ENCODE results near the gene LIMS4.
"Not testable (repeated sequence)": the region's sequence is repeated elsewhere in the genome, so short reads cannot be mapped to it uniquely, and the experiment has no call there.

LIMS4 gene, protein sequence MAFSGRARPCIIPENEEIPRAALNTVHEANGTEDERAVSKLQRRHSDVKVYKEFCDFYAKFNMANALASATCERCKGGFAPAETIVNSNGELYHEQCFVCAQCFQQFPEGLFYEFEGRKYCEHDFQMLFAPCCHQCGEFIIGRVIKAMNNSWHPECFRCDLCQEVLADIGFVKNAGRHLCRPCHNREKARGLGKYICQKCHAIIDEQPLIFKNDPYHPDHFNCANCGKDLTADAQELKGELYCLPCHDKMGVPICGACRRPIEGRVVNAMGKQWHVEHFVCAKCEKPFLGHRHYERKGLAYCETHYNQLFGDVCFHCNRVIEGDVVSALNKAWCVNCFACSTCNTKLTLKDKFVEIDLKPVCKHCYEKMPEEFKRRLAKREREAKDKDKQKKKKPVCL

DNA sequence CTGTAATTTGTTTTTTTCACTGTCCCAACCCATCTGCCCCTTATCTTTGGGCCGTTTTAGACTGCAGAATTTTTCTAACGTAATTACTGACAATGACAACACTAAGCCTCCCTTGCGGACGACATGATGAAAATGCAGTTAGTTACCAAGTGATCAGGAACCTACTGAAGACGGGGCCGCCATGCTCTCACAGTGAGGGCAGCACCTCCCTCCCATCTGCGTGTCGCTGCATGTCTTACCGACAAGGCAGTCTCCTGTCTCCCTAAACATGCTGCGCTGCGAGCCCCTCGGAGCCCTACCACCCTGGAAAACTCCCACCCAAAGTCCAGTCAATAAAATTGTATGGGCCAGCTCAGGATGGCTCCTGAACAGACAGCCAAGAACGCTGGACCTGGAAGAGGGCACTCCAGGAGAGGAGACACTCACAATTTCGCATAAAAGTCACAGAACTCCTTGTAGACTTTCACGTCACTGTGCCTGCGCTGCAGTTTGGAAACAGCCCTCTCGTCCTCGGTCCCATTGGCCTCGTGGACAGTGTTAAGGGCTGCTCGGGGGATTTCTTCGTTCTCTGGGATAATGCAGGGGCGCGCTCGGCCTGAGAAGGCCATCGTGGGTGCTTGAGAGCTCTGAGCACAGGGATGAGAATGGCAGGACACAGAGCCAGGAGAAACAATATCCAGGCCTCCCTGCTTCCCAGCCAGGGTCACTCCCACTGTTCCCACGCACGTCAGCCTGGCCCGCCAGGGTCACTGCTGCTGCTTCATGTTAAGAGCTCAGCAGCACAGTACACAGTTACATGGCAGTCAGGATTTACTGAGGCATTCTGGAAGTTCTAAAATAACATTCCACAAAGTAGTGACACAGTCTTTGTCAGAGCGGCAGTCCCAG, at the start of gene LIMS4:
LIMS4 (minus strand) TSS at position 646 of the 888 bp plus-strand sequence; CDS start at position 608, 38 bp downstream.
- DNase-seq = not testable (repeated sequence)

DNA sequence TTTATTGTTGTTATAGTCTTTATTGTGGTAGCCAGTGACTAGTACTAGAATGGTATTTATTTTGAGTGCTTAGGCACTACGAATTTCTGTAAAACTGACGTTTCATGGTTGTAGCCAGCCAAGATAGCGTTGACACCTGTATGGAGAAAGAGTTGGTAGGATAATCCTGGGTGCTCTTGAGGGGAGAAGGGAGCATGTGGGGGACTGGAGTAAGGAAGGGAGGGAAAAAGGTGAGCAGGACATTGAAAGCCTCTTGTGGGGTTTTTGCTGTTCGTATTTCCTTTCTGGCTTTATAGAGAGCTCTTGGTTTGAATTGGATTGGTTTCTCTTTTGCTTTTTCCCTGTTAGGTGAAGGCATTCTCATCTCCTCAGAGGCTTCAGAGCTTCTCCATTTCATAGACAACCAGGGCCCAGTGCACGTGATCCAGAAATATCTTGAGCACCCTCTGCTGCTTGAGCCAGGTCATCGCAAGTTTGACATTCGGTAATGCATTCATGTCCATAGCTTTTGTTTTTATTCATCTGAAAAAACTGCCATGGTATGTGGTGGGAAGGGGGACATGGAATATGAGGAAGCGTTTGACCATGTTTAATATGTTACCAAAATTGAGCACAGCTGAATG, 27.2 kb upstream of the LIMS4 start:
- not testable (repeated sequence) for DNase-seq

DNA sequence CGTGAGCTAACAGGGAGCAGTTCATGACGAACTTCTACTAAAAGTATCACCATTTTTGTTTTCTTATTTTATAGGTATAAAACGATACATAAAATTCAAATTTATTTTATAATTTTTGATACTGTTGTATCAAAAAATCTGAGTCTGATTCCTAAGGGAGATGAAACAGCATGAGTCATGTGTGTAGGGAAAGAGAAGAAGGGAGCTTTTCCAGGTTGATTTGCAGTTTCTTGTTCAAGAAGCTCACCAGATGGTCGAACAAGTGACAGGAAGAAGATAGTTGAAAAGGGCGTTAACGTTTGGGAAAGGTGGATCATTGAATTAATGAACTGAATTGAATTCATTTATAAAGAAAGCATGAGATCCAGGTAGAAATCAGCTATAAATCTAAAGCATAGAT, 23.4 kb upstream of the LIMS4 start:
- DNase-seq = not testable (repeated sequence)

DNA sequence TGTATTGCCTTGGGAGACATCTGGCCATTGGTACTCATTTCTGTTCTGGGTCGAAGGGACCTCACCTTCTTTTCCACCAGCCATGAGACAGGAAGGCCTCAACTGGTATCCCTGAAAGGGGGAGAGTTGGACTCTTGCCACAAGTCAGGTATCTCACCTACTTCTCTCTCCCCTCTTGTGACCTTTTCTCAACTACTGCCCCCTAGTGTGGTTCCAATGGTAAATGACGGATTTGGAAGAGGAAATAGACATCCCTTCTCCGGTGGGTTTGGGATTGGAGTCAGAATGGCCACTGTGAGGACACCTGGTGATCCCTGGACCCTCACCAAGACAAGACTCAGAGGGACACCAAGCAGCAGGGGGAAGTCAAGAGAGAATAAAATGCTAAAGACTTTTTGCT, 21.9 kb upstream of the LIMS4 start:
- DNase-seq = not testable (repeated sequence)

DNA sequence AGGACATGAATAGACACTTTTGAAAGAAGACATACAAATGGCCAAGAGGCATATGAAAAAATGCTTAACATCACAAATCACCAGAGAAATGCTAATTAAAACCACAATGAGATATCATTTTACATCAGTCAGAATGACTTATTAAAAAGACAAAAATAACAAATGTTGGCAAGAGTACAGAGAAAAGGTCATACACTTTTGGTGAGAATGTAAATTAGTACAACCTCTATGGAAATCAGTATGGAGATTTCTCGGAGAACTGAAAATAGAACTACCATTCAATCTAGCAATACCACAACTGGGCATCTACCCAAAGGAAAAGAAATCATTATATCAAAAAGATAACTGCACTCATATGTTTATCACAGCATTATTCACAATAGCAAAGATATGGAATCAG, 16.4 kb upstream of the LIMS4 start:
- DNase-seq = not testable (repeated sequence)

DNA sequence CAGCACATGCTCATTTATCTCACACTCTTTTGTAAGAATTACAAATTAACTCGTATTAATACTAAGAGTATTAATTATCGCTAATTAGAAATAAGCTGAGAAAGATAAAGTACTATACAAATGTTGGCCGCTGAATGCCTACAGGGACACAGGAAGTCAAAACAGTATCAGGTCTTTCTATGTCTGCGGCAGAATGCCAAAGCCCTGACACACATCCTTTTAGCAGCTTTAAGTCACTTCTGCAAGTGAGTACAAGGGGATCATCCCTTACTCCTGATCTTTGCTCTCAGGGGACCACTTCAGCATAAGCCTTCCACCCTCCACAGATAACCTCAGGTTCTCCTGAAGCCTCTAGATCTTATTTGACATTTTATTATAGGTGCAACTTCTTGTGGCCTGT, 10.1 kb upstream of the LIMS4 start:
- not testable (repeated sequence) for DNase-seq

DNA sequence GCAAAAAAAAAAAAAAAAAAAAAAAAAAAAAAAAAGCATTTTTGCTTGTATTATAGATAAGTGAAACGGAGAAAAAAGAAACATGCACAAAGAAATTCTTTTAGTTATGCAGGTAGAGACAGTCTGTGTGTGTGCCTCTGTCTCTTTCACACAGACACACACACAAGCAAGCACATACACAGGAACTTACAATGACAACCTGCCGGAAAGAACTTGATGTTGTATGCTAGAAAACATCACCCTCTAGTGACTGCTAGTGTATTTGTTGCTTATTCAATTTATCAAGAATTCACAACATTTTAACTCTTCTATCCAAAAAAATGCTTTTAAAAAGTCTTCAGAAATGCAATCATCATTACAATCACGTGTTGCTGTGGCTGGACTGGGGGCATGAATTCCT, 8.6 kb upstream of the LIMS4 start:
- not testable (repeated sequence) for DNase-seq

DNA sequence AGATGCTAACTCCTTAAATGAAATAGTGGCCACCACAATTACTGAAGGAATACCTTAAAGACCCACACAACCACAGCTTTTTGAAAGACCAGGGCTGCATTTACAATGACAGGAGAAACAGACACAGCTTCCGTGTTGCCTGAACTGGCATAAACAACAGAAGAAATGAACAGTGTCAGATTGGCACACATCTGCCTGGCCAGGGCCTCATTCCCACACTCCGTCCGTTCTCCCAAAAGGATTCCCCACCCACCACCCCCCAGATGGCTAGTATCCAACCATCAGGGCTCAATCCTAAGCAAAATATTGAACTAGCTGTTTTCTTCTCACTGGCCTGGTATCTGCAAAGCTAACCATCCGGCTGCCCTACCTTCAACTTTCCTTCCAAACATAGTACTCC, 7.5 kb upstream of the LIMS4 start:
- DNase-seq = not testable (repeated sequence)

DNA sequence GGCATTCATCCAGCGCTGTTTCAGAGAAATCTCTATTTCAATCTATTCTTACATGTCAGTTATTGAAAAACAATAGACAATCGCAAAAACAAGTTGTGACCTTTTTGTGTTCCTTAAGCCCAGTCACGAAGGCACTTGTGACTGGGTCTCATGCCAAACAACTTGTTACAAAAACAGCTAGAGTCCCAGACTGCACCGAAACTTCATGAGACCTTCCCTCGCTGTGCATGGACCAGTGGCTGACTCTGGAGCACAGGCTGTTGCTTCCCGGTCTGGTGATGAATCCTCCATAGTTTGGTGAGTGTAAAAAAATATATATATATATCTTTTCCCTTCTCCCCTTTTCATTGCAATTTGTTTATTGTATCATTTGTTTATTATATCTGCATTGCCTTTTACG, 4.8 kb upstream of the LIMS4 start:
- DNase-seq = not testable (repeated sequence)

DNA sequence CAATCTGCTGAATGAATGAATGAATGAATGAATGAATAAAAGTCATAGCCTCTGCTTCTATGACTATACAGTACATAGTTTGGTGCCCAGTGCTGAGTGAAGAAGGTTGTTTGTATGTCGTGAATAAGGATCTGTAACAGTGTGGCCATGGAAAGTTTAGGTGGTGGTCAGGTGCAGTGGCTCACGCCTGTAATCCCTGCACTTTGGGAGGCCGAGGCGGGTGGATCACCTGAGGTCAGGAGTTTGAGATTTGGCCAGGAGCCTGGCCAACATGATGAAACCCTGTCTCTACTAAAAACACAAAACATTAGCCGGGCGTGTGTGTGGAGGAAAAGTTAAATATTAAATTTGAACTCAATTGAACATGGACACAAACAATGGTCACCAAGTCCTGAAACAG, 4.3 kb upstream of the LIMS4 start:
- not testable (repeated sequence) for DNase-seq

DNA sequence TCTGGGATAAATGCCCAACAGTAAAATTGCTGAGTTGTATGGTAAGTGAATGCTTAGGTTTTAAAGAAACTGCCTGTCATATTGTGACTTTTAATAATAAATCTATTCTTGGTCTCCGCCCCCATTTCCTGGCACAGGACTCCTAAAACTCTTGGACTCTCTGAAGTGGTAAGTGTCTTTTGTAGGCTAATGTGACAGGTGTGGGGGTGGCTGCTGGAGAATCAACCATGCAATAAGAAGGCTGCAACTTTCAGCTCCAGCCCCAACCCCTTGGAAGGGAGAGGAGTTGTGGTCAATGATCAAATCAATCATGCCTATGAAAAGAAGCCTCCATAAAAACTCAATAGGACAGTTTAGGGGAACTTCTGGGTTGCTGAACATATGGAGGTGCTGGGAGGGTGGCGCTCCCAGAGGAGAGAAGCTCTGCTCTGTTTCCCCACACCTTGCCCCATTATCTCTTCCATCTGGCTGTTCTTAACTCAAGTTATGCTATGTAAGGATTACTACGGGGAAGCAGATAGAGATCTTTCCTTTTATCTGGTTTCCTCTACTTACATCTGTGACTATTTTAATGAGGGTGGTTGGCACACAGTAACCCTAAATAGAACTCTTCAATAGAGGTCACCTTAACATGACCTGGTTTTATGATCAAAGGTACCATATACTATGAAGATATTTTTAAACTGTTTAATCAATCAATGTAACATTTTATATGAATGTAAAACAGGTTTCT, 3.2 kb upstream of the LIMS4 start:
- not testable (repeated sequence) for DNase-seq

DNA sequence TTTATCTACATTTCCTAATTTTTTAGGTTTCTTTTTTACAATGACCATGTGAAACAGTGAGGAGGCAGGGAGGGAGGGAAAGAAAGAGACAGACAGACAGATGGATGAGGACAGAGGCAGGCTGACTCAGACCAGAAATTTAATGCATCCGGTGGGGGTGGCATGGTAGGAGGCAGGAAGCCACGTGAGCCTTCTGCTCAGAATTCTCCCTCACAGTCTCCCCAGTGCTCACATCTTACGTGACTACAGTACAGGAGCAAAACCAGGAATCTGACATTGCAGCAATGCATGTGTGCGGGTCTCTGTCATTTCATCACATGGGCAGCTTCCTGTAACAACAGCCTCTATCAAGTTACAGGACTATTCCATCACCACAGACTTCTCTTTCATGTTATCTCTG, 2.3 kb upstream of the LIMS4 start:
- not testable (repeated sequence) for DNase-seq

DNA sequence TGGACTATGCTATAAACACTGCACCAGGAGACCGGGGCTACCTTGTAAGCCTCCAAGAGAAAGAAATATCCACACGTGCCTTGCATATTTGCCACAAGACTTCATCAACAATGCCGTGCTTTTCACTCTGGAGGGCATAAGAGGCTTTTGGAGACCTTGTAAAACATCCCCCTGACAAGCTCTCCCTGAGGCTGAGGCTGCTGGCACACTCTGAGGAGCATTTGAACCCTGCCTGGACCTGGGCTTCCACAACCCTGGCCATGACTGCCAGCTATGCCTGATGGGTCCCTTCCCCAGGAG, 393 bp upstream of the LIMS4 start:
- not testable (repeated sequence) for DNase-seq

DNA sequence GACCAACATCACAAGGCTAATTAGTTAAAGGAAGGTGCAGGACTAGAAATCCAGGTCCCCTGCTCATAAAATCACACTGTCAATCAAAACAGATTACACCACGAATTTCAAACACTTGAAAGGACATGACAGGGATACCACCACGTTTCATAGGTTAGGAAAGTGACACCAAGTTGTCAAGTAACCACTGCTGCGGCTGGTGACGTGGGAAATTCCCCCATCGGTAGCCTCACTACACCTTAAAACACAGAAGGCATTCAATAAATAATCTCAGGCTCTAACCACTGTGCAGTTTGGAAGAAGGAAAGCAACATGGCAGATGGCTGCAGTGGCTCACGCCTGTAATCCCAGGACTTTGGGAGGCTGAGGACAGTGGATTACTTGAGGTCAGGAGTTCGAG, 3.7 kb downstream of the LIMS4 start:
- DNase-seq = not testable (repeated sequence)

DNA sequence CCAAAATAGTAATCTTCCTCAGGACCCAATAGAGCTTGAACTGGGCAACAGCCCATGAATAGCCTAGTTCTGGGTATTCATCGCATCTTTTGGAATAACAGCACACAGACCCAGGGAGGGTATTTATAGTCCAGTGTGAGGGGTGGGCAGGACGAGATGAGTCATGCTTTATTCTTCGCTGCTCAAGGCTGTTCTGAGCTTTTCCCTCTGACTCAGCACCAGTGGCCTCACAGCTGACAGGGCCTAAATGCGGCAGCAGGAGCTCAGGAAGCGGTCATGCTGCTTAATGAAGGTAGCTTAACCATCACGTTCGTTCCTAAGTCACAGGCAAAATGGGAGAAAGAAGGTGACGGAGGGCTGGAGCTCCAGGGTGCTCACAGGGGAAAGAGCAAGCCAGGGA, 7.3 kb downstream of the LIMS4 start:
- not testable (repeated sequence) for DNase-seq

DNA sequence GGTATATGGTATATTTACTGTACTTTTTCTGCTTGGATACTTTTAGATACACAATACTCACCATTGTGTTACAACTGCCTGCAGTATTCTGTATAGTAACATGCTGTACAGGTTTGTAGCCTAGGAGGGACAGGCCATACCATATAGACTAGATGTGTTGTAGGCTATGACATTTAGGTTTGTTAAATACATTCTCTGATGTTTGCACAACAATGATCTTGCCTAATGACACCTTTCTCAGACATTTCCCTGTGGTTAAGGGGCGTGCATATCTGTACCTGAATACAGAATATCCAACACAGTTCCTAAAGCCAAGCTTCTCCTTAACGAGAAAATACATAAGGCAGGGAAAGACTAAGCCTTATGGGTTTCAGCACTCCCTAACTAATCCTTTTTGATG, 10.2 kb downstream of the LIMS4 start:
- DNase-seq = not testable (repeated sequence)

DNA sequence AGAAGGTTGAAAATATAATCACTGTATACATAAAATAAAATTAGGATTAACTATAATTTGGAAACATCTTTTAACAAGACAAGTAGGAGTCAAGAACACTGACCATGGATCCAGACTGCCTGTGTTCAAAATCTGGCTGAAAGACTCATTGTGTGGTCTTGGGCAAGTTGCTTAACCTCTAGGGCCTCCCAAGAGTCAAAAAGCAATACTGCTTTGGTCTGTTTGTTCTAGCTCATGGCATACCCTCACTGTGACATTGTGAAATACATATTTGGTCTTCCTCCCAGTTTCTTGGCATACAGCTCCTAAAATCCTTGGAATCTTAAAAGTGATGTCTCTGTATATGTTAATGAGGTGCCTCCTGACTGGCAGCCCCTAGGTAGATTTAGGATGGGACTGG, 12.3 kb downstream of the LIMS4 start:
- not testable (repeated sequence) for DNase-seq

DNA sequence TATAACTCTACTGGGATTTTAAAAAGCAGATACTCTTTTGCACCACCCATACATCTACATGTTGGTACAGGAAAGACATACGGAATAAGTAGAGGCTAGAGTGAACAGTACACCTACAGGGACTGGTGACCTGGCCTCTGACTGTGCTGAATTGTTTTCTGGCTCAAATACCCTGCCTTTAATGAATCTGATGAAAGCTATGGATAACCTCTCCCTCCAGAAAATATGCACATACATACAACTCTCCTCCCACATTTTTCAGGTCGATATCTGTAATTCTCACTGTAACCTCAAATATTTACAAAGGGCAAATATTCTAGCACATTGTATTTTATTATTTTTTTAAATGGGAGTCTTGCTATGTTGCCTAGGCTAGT, 15.4 kb downstream of the LIMS4 start:
- not testable (repeated sequence) for DNase-seq

DNA sequence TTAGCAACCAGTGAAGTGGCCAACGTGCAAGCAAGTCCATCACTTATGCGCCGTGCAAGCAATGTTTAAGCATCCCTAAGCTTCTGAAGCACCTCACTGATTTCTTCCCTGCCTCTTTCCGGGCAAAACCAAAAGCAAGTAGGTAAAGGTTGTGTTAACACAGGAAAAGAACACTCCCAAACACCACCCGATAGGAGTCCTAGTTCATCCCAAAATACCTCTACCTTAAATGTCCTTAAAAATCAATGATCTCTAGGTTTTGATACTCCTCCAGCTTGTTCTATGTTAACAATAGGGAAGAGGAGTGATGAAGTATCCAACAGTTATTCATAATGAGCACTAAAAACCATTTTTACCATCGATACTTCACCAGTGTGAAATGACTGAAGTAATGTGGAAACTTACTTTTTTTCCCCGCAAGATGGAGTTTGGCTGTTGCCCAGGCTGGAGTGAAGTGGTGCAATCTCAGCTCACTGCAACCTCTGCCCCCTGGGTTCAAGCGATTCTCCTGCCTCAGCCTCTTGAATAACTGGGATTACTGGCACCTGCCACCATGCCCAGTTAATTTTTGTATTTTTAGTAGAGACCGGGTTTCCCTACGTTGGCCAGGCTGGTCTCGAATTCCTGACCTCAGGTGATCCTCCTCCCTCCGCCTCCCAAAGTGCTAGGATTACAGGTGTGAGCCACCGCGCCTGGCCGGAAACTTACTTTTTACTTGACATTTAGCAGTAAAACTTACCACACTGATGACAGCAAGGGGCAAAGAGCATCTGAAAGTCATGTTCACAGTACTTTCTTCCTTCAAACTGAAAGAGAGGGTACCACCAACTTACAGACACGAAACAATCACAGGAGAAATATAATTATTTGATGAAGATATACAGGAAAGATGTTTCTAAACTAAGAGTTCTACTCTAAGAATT, 16.1 kb downstream of the LIMS4 start:
- not testable (repeated sequence) for DNase-seq

DNA sequence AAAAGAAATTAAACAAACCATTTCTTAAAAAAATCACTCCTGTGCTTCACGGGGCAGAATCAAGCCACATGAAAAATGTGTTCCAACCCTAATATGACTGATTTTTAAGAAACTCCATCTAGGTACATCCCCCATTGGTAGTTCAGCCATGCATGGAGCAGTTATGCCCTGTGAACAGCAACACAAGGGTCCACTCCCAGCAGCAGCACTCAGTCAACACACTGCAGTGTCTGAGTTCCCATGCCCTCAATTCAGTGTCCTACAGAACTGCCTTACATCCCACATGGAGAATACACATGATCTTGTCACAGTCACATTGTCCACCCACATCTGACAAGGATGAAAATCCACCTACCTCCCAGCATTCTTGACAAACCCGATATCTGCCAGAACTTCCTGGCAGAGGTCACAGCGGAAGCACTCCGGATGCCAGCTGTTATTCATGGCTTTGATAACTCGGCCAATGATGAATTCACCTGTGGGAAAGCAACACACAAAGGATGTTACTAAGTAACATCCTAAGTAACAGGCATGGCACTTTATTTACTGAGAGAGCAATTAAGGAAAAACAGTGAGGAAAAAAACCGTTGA, 17.4 kb downstream of the LIMS4 start:
- not testable (repeated sequence) for DNase-seq

DNA sequence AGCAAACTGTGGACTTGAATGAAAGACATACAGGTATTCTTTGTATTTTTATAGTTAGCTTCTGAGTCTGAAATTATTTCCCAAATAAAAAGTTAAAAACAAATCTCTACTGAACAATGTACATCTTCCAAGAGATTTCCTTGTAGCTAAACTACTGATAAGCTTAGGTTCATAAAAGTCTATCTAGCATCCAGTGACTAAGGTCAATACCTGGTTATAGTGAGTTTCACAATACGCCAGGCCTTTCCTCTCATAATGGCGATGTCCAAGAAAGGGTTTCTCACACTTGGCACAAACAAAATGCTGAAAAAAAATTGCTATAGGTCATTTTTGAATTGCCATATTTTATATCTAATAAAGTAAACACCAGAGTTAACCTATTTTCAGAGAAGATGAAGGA, 21.7 kb downstream of the LIMS4 start:
- not testable (repeated sequence) for DNase-seq

All from activated T-cell treated with anti-CD3 and anti-CD28 coated beads, Interleukin-2, amount 50 U/mL, for 1 hour (primary cell).